SW480 (cell line): Measurements from ENCODE around the gene PRKN.
A peak's percentile ranks its signal among the peaks of the same experiment; 100 is the strongest.

Experiments
- DNase-seq: peaks from one replicate; pipeline ENCODE4 v3.0.0-alpha.2; 2016; ENCODE audit warnings: low spot score

Gene PRKN

GRCh38 chr6:161376367-161376766 is 1351.2 kb downstream of the PRKN start:
- DNase-seq: no peak

DNA sequence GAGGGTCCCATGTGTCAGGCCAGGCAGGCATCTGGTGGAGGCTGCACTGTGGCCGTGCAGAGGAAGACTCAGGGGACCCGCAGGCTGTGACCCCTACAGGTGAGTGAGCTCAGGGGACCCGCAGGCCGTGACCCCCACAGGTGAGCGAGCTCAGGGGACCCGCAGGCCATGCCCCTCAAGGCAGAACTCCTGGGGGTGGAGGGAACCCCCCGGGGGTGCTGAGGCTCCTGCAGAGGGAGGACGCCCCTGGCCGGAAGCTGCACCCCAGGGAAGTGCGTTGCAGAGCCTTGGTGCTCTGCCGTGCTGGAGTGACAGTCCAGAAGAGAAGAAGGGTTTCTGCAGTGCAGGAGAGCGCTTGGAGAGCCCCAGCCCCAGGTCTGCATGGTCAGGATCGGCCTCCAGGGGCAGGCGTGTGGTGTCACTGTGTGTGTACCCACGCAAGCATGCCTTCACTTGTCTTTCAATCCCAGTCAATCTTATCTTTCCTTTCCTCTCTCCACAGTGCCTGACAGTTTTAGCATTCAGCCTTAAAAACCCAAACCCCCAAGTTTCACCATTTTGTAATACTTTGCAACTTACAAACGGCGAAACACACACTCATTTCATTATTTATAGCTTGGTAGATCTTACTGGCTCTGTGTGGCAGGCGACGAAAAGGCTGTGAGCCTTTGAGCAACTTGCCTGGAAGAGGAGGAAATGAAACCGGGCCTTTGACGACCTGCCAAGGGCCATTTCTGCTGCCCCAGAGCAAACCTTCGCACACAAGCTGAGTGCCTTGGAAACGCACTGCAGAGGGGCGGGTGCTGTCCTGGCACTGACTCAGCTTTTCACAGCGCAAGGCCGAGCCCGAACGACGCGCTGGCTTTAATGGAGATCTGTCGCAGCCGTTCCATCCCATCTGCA is 1352.3 kb downstream of the PRKN start:
- peak; percentile 22 for DNase-seq

DNA sequence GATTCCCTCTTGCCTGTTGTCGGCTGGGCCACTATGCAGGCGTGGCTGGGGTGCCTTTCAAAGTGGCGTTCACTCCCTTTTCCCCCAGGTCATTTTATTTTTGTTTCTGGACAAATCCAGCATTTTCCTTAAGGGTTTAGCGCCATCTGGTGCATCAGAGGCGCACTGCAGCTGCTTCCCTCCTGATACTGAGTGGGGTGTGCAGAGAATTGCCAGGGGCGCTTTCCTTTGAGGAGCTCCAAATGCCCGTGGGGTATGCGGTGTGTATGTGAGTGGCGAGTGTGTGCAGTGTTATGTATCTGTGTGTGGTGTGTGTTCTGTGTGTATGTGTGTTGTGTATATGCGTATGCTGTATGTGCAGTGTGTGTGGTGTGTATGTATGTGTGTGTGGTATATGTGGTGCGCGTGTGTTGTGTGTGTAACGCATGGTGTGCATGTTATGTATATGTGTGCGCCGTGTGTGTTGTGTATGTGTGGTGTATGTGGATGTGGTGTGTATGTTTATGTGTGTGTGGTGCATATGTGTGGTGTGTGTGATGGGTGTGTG is 1353.6 kb downstream of the PRKN start:
- peak; percentile 27 for DNase-seq

- no peak for DNase-seq
Measured at GRCh38 chr6:161372422-161372793, 1355.2 kb downstream of the PRKN start.

DNA sequence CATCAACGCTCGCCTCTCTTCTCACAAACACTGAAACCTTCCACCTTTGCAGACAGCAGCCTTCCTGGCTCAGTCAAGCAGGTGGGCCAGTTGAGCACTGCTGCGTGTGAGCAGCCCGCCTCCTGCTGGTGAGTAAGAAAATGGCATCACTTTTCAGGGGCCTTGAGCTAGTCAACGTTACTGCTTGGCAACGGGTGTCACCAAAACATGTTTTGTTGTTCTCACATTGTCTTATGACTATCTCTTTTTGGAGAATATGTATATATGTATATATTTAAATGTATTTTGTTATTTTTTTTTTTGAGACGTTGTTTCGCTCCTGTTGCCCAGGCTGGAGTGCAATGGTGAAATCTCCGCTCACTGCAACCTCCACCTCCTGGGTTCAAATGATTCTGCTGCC is 1356.7 kb downstream of the PRKN start:
- peak; percentile 54 for DNase-seq

DNA sequence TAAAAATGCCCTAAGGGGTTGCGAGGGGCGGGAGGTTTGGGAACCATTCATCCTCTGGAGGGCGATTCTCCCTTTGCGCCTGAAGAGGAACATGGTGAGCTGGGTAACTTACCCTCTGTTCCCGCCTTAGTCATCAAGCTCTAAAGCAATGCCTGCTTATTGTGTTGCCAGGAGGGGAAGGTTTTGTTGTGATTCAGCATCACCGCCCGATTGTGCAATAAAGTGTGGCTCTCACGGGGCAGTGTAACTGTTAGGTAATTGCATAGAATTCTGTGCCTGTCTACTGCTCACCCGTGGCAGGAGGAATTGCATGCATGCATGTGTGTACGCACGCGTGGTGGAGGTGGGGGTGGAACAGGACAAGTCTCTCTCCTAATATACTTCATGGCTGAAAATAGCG is 1358.2 kb downstream of the PRKN start:
- DNase-seq: peak; percentile 15

DNA sequence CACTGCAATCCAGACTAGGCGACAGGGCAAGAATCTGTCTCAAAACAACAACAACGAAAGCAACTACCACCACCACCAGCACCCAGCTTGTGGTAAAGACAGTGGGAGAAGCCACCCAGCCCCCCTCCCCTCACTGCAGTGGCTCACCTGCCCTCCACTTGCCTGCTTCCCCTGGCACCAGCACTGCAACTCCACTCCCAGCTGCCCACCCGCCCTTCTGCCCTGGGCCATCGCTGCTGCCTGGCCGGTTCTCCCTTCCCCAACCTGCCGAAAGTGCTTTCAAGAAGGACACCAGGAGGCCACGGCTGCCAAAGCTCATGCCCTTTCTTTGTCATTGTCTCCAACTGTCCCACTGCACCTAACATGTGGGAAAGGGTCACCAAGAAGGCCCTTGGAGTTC is 1359.1 kb downstream of the PRKN start:
- DNase-seq: no peak

GRCh38 chr6:161367472-161367871 is 1360.1 kb downstream of the PRKN start:
- no peak for DNase-seq

DNA sequence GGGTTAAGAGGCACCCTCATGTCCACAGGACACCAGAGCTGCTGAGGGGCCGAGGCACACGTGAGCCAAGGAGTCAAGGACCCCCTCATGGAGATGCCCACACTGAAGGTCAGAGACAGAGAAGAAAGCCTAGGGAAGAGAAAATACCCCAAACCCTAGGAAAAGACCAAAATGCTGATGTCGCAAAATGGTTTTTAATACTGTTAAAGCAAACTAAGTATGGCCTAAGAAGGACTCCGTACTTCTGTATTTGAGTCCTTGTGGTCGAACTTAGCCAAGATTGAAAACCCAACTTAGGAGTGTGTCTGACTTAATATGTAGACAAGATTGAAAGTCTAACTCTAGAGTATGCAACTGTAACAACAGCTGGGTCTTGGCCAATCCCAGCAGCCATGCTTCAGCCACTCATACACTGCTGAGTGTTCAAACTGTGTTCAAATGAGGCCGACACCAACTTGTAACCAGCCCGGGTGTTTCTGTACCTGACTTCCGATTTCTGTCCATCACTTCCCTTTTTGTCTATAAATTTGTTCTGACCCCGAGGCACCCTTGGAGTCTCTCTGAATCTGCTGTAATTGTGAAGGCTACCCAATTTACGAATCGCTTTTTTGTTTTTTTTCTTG is 1361.2 kb downstream of the PRKN start:
- no peak for DNase-seq

GRCh38 chr6:161365633-161366032 is 1361.9 kb downstream of the PRKN start:
- DNase-seq: no peak

- DNase-seq: no peak
Measured at GRCh38 chr6:161363286-161363685, 1364.3 kb downstream of the PRKN start.

DNA sequence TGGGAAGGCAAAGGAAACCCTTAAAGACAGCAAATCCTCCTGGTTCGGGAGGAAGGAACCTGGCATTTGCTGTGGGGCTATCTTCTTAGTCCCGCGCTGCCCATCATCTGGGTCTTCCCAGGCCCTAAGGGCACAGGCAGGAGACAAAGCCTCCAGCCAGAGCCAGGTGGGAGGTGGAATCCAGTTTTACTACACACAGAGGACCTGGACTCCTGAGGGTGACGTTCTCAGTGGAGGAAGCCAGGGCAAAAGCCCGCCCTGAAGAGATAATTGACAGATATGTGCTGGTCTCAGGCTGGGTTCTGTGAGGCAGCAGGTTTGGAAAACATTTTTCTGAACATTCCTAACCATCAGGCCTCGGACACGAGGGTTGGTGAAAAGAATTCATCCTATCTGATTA is 1365.3 kb downstream of the PRKN start:
- DNase-seq: no peak

- DNase-seq: no peak
Measured at GRCh38 chr6:161361529-161361928, 1366.0 kb downstream of the PRKN start.

- DNase-seq: no peak
Measured at GRCh38 chr6:161360520-161360919, 1367.0 kb downstream of the PRKN start.

GRCh38 chr6:161359618-161359945 is 1368.0 kb downstream of the PRKN start:
- no peak for DNase-seq

- no peak for DNase-seq
Measured at GRCh38 chr6:161356167-161356854, 1371.3 kb downstream of the PRKN start.

DNA sequence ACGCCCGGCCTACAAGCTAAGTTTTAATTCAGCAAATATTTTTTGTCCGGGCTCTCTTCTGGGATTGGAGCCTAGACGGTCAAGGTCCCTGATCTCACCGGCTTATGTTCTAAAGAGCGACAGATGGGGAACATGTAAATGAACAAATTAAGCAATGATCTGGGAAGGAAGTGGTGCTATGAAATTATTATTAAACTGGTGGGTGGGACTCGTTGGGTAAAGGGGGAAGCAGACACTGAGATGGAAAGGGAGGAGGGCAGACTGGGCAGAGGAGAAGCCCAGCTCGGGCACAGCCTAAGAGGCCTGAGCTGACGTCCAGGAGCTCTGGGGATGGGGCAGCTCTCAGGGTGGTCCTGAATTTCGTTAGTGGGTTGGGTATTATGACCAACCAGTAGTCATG is 1371.9 kb downstream of the PRKN start:
- no peak for DNase-seq

GRCh38 chr6:161354956-161355355 is 1372.6 kb downstream of the PRKN start:
- no peak for DNase-seq

DNA sequence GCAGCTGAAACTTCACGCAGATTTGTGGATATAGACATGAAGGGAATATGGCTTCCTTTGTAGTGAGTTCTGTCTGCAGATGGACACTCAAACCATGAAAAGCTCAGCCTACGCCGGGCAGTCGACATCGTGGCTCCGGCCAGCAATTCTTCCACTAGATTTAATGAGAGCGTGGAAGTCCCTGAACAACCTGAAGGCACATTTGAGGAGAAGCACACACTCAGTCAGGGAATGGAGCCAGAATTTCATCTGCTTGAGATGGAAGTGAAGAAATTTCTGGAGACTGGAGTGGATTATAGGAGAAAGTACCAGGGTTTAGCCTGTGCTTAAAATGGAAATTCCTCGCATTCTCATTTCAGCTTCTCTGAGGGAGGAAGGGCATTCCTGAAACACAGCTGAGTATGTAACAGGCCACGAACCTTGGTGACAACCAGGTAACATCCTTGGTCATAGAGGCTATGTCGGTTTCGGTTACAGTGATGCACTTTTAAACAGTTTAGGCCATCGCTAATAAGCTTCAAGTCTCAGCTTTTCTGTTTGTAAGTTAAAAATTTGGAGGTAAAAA is 1373.2 kb downstream of the PRKN start:
- no peak for DNase-seq

DNA sequence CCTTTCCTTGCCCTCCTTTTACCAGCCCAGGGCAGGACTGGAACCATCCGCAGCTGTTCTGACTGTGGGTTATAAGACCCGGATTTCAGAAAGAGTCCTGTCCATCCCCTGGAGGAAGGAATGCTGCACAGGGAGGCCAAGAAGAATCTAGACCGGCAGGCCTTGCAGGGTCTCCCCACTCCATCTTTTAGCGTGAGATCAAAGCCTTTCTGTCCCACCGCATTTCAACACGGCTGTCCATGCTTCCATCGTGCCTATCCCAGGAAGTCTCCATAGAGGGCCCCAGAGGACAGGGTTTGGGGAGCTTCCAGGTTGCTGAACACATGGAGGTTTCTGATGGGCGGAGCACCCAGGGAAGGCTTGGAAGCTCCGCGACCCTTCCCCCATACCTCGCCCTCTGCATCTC is 1374.4 kb downstream of the PRKN start:
- no peak for DNase-seq

GRCh38 chr6:161351858-161352257 is 1375.7 kb downstream of the PRKN start:
- DNase-seq: no peak

DNA sequence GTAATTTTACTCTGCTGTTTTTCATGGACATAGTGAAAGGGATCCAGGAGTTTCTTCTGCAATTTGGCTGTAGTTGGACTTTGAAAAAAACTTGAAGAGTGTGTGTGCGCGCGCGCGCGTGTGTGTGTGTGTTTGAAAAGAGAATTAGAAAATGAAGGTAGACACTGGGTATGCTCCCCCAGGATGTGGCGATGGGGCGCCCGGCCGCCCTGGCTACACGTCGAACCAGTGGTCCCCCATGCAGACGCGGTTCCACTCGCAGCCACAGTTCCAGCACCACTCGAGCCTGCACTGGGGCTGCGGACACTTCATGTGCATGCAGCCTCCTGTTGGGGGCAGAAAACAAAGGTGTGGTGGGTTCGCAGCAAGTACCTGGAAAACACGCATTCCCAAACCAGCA is 1377.7 kb downstream of the PRKN start:
- DNase-seq: no peak

- DNase-seq: no peak
Measured at GRCh38 chr6:161348628-161348994, 1379.0 kb downstream of the PRKN start.
